Endometrial microvascular endothelial cells (primary cell): ENCODE measurements around the gene RPP40. TPM values are rescaled to one million over a fixed set of nuclear protein-coding genes. Genes with fewer than 3 reads are reported as not detected.

Experiments
- in situ Hi-C: cut with HindIII; loops from 2 replicates; pipeline ENCODE4 v1.10.0; 2017; ENCODE audit warnings: low sequenced_read_pairs, low pct_unique_long_range_greater_than_20kb; ENCODE audit errors: inconsistent ontology term
- total RNA-seq: library from RNA; depleted of rRNA; stranded (reverse); fragments of >200 nt; gene quantifications from one replicate; pipeline ENCODE4 v1.2.3, GENCODE V29; 2015; ENCODE audit errors: inconsistent ontology term

The RPP40 gene
- total RNA-seq, 1 donor from 2014 or later = 43.9 TPM

DNA sequence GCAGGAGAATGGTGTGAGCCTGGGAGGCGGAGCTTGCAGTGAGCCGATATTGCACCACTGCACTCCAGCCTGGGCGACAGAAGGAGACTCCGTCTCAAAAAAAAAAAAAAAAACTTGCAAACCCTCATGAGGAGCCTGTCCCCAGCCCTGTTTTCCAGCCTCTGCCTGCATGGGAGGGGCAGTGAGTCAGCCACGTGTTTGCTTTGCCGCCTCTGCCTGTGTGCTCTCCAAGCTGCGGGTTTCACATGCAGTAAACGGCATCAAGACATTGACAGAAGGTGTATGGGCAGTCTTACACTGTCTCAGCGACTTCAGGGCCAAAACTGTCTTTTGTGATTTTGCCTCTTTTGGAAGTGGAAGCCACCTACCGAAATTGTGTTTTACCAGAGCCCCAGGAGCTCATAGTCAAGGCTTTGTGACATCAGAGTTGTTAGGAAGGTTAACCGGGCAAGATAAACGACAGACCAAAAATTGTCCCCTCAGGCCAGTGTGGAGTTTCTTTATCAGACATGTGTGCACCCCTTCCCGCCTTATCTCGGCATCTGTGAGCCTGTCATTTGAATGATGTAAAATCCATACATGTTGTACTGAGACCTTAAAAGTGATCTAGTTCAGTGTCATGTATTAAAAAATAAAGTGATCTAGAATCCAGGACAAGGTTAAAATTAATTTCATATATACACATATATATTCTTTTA is 52.9 kb downstream of the RPP40 start:
- in situ Hi-C loops = no loop called here

DNA sequence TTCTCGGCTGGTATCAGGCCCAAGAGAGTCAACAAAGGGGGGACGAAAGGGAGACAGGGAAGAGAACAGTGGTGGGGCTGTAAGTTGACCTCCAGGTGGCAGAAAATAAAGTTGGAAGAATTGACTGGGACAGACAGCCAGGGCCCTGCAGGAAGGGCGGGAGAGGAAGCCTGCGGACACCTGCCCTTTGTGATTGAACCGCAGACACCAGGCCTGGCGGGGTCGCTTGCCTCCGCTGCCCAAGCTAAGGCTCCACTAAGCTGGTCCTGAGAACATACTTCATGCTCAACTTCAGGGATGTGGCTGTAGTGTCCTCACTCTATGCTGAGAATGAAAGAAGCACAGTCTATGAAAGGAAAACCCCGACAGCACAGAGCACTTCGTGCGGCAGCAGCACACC is 53.8 kb downstream of the RPP40 start:
- in situ Hi-C loops = no loop called here

DNA sequence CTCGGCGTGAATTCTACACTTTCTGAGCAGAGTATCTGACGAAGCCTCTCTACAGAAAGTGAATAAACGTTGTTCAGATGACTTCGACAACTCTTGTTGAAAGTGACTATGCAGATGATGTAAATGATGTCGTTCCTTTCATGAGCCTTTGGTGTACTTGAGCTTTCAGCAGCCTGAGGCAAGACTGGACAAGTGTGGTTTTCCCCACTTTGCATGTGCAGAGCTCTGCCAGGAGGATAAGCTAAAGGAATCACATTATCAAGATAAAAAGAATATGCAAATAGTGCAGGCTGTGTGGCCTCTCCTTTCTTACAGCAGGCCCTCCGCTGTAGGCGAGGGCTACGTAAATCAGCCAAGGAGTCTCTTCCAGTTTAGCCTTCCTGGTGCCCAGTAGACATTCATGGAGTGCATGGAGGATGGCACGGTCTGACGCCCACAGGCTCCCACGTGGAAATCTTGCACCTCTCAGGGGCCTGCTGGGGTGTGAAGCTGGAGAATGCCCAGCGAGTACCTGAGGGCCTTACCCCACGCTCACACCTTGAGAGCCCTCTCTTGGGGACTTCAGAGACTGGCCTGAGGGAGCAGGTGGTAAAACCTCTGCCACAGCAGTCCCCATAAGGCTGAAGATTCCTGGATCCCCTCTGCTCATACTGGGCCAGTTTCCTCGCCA is 54.9 kb downstream of the RPP40 start:
- in situ Hi-C loops = no loop called here

DNA sequence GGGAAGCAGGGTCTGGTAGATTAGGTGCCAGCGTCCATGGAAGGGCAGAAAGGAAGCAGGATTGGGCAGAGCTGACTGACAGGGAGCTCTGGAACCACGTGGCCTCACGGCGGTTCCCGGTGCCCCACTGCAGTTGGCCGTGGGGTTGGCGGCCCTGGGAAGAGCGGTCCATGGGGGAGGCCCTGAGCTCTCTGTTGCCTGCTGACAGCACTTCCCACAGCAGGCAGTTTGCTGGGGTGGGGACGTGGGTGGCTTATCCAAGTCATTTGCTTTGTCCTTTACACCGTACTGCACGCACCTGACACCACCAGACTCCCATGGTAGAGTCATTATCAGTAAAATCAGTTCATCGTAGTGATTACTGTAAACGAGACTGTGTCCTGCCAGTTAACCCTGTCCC is 56.1 kb downstream of the RPP40 start:
- in situ Hi-C loops = no loop called here

DNA sequence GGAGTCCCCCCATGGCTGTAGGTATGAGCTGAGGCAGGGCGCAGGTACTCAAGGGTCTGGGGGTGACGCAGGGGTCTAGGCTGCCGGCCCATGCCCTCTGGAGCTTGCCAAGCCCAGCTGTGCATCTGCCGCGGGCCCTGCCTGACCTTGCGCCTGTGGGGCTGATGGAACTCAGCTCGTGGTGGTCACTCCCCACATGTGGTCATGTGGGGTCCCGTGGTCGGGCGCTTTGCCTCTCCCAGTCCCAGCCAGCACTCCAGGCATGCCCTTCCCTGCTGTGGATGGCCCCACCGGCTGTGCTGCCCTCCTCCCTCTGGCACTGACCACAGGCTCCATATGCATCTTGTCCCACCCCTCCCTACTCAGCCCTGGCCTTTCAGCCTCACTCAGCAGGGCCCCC is 57.3 kb downstream of the RPP40 start:
- in situ Hi-C loops = no loop called here

Other genes with a start within 250 kb of the RPP40 start
- 18.1 TPM for gene CDYL, start 227.6 kb downstream of the RPP40 start, total RNA-seq
- gene PPP1R3G, start 81.3 kb upstream of the RPP40 start, total RNA-seq = 0.84 TPM